H9 (cell line): ENCODE data around the gene SLPI. TPM values are rescaled to one million over a fixed set of nuclear protein-coding genes. Genes with fewer than 3 reads are reported as not detected.

Source experiments
- DNase-seq: peaks from one replicate; pipeline ENCODE4 v3.0.0-alpha.2; 2017
- H2AFZ ChIP-seq: one replicate; pipeline ENCODE4 v1.6.1; 2013; ENCODE audit warnings: mild to moderate bottlenecking, low read length, control low read depth, moderate library complexity
- H2AK5ac ChIP-seq: 2 replicates; pipeline ENCODE4 v1.6.1; 2013; ENCODE audit warnings: low read length, control low read depth, mixed read lengths; ENCODE audit not compliant: insufficient read length
- H2BK120ac ChIP-seq: one replicate; pipeline ENCODE4 v1.6.1; 2013; ENCODE audit warnings: low read depth, mild to moderate bottlenecking, low read length, control low read depth, inconsistent platforms; ENCODE audit not compliant: poor library complexity, severe bottlenecking
- H2BK12ac ChIP-seq: 2 replicates; pipeline ENCODE4 v1.6.1; 2013; ENCODE audit warnings: low read length, control low read depth, mixed read lengths, low read depth; ENCODE audit not compliant: insufficient read length
- H2BK15ac ChIP-seq: 2 replicates; pipeline ENCODE4 v1.6.1; 2013; ENCODE audit warnings: low read depth, low read length, control low read depth
- H2BK20ac ChIP-seq: one replicate; pipeline ENCODE4 v1.6.1; 2013; ENCODE audit warnings: low read depth, mild to moderate bottlenecking, low read length, control low read depth, inconsistent platforms; ENCODE audit not compliant: poor library complexity, severe bottlenecking
- H2BK5ac ChIP-seq: 2 replicates; pipeline ENCODE4 v1.6.1; 2013; ENCODE audit warnings: low read length, control low read depth, mixed read lengths; ENCODE audit not compliant: insufficient read length
- H3K14ac ChIP-seq: 2 replicates; pipeline ENCODE4 v1.6.1; 2013; ENCODE audit warnings: low read length, control low read depth; ENCODE audit not compliant: insufficient read depth
- H3K18ac ChIP-seq: 2 replicates; pipeline ENCODE4 v1.6.1; 2013; ENCODE audit warnings: low read depth, mild to moderate bottlenecking, mixed read lengths, low read length, control low read depth; ENCODE audit not compliant: insufficient read length
- H3K23ac ChIP-seq: 2 replicates; pipeline ENCODE4 v1.6.1; 2013; ENCODE audit warnings: low read length, control low read depth, mixed read lengths, low read depth; ENCODE audit not compliant: insufficient read length
- H3K23me2 ChIP-seq: 2 replicates; pipeline ENCODE4 v1.6.1; 2013; ENCODE audit warnings: low read depth, mild to moderate bottlenecking, mixed read lengths, low read length, control low read depth; ENCODE audit not compliant: insufficient read length, poor library complexity, severe bottlenecking
- H3K27ac ChIP-seq: 2 replicates; pipeline ENCODE4 v1.5.1; 2013; ENCODE audit warnings: low read length, control low read depth, mixed read lengths, low read depth; ENCODE audit not compliant: insufficient read length
- H3K27me3 ChIP-seq: 2 replicates; pipeline ENCODE4 v1.6.1; 2013; ENCODE audit warnings: low read length, control low read depth, inconsistent platforms; ENCODE audit not compliant: insufficient read depth
- H3K4ac ChIP-seq: 2 replicates; pipeline ENCODE4 v1.6.1; 2013; ENCODE audit warnings: low read depth, mild to moderate bottlenecking, control low read depth, inconsistent platforms, low read length, moderate library complexity
- H3K4me1 ChIP-seq: 2 replicates; pipeline ENCODE4 v1.6.1; 2013; ENCODE audit warnings: low read length, control low read depth, inconsistent platforms; ENCODE audit not compliant: insufficient read depth
- H3K4me2 ChIP-seq: 2 replicates; pipeline ENCODE4 v1.6.1; 2013; ENCODE audit warnings: low read length, control low read depth, mixed read lengths; ENCODE audit not compliant: insufficient read length, insufficient read depth
- H3K56ac ChIP-seq: 2 replicates; pipeline ENCODE4 v1.6.1; 2013; ENCODE audit warnings: low read depth, mild to moderate bottlenecking, mixed read lengths, low read length, control low read depth; ENCODE audit not compliant: insufficient read length
- H3K79me1 ChIP-seq: 2 replicates; pipeline ENCODE4 v1.6.1; 2013; ENCODE audit warnings: low read depth, mild to moderate bottlenecking, moderate library complexity, low read length, control low read depth, inconsistent platforms; ENCODE audit not compliant: insufficient read depth, poor library complexity, severe bottlenecking
- H3K79me2 ChIP-seq: 2 replicates; pipeline ENCODE4 v1.6.1; 2013; ENCODE audit warnings: low read length, control low read depth, inconsistent platforms; ENCODE audit not compliant: insufficient read depth
- H3K9ac ChIP-seq: 2 replicates; pipeline ENCODE4 v1.6.1; 2013; ENCODE audit warnings: low read length, control low read depth, mixed read lengths; ENCODE audit not compliant: insufficient read length; ENCODE audit errors: extremely low read depth
- H3K9me3 ChIP-seq: one replicate; pipeline ENCODE4 v1.6.1; 2013; ENCODE audit warnings: low read depth, low read length, inconsistent platforms; ENCODE audit not compliant: control insufficient read depth
- H3T11ph ChIP-seq: one replicate; pipeline ENCODE4 v1.6.1; 2013; ENCODE audit warnings: mild to moderate bottlenecking, low read length, control low read depth, inconsistent platforms
- H4K20me1 ChIP-seq: one replicate; pipeline ENCODE4 v1.6.1; 2013; ENCODE audit not compliant: control insufficient read depth, insufficient read length, insufficient read depth
- H4K5ac ChIP-seq: 2 replicates; pipeline ENCODE4 v1.6.1; 2013; ENCODE audit warnings: low read depth, mild to moderate bottlenecking, mixed read lengths, low read length, control low read depth; ENCODE audit not compliant: insufficient read length
- H4K8ac ChIP-seq: replicated peaks from 2 replicates; pipeline ENCODE4 v1.6.1; 2013; ENCODE audit warnings: low read length, control low read depth, mixed read lengths, low read depth; ENCODE audit not compliant: insufficient read length
- H4K91ac ChIP-seq: 2 replicates; pipeline ENCODE4 v1.6.1; 2013; ENCODE audit warnings: low read depth, mild to moderate bottlenecking, moderate library complexity, mixed read lengths, low read length, control low read depth; ENCODE audit not compliant: insufficient read length
- H3K27ac Mint-ChIP-seq, 3 experiments: 2 replicates in 2 of 3; 3 replicates in 1 of 3; pipeline ENCODE4 v1.8.0; 2020 to 2021; ENCODE audit warnings: mixed read lengths in 3 of 3, mild to moderate bottlenecking in 1 of 3, moderate library complexity in 1 of 3
- H3K27me3 Mint-ChIP-seq: 2 replicates; pipeline ENCODE4 v1.8.0; 2021; ENCODE audit warnings: low read depth, mild to moderate bottlenecking, moderate library complexity, mixed read lengths
- H3K36me3 Mint-ChIP-seq, 3 experiments: 2 replicates in 2 of 3; 3 replicates in 1 of 3; pipeline ENCODE4 v1.8.0; 2020 to 2021; ENCODE audit warnings: low read depth in 3 of 3, mixed read lengths in 3 of 3; ENCODE audit not compliant: insufficient read depth in 1 of 3
- H3K4me1 Mint-ChIP-seq, 2 experiments: 2 replicates each; pipeline ENCODE4 v1.8.0; 2020; ENCODE audit warnings: mixed read lengths in 2 of 2
- H3K4me3 Mint-ChIP-seq, 2 experiments: 2 replicates in 1 of 2; 3 replicates in 1 of 2; pipeline ENCODE4 v1.8.0; 2020 to 2021; ENCODE audit warnings: mild to moderate bottlenecking in 2 of 2, mixed read lengths in 2 of 2, moderate library complexity in 1 of 2
- H3K9me3 Mint-ChIP-seq, 2 experiments: 2 replicates in 1 of 2; 3 replicates in 1 of 2; pipeline ENCODE4 v1.8.0; 2020; ENCODE audit warnings: mild to moderate bottlenecking in 2 of 2, mixed read lengths in 2 of 2, moderate library complexity in 1 of 2
- WGBS: extraction: QIAGEN DNeasy Blood & Tissue Kit; methylation state at CpG from one replicate; pipeline ENCODE4 v1.1.7; 2013; ENCODE audit warnings: missing lambda C conversion rate, low lambda C conversion rate, mixed read lengths; ENCODE audit not compliant: insufficient read length; ENCODE audit errors: extremely low coverage; 5-methylcytosine and 5-hydroxymethylcytosine counted together
- total RNA-seq: library from RNA; stranded (reverse); gene quantifications from 2 replicates; pipeline ENCODE4 v1.2.1, GENCODE V29; 2021
- TF ChIP-seq, protein P1 (sequence below): fragments of 200-600 bp; sonication (generic); conservative IDR thresholded peaks from 3 replicates; pipeline ENCODE4 v1.8.0; 2021; ENCODE audit warnings: antibody characterized with exemption, mild to moderate bottlenecking

SLPI gene
- total RNA-seq, 1 experiment from 2014 or later: not detected

DNA sequence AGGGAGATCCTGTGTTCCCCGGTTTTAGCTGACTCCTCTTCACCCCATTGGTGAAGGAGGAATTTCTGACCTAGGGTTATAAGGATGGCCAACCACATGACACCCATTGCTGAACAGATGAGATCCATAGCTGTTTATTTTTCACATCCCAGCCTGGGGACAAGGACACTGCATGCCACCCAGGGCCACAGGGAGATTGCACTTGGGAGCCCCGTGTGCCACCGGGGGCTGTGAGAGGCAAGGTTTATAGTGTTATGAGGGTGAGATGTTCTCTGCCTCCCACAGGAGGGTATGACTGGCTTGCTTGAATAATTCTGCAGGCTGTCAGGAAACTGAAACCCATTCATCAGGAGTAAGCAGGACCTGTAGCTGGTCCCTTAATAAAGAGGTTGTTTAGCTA is 14.7 kb upstream of the SLPI start:
- Histone ChIP-seq H3K14ac (no peak overlapping the region), H3K9ac (no peak overlapping the region), H2BK15ac (no peak overlapping the region), H3K9me3 (no peaks in the 10 kb centered on the region), H4K8ac (no peak overlapping the region), H3K4ac (no peak overlapping the region), H2BK120ac (no peak overlapping the region), H4K20me1 (no peaks in the 10 kb centered on the region), H4K91ac (no peak overlapping the region), H2AK5ac (no peak overlapping the region), H2AFZ (no peak overlapping the region), H2BK20ac (no peak overlapping the region), H3K4me2 (no peak overlapping the region), H3K56ac (no peak overlapping the region), H3K4me1 (0 out of 2 replicates have a peak, but pooled peaks cover 6% of the 10 kb centered on the region), H3K18ac (no peak overlapping the region), H4K5ac (no peak overlapping the region), H3T11ph (no peak overlapping the region), H2BK5ac (no peak overlapping the region), H3K27me3 (no peaks in the 10 kb centered on the region), H3K23ac (no peak overlapping the region), H3K79me1 (no peaks in the 10 kb centered on the region), H3K23me2 (no peaks in the 10 kb centered on the region), H2BK12ac (no peak overlapping the region), H3K79me2 (no peaks in the 10 kb centered on the region), H3K27ac (no peak overlapping the region)
- Mint-ChIP-seq H3K9me3 (no peaks in the 10 kb centered on the region), H3K4me1 (peaks cover 15 to 17% of the 10 kb centered on the region in 2 experiments), H3K36me3 (no peaks in the 10 kb centered on the region), H3K27me3 (peaks cover 15% of the 10 kb centered on the region), H3K27ac (no peak overlapping the region), H3K4me3 (no peak overlapping the region)
- DNase-seq: no peak
- TF ChIP-seq, protein P1, sequence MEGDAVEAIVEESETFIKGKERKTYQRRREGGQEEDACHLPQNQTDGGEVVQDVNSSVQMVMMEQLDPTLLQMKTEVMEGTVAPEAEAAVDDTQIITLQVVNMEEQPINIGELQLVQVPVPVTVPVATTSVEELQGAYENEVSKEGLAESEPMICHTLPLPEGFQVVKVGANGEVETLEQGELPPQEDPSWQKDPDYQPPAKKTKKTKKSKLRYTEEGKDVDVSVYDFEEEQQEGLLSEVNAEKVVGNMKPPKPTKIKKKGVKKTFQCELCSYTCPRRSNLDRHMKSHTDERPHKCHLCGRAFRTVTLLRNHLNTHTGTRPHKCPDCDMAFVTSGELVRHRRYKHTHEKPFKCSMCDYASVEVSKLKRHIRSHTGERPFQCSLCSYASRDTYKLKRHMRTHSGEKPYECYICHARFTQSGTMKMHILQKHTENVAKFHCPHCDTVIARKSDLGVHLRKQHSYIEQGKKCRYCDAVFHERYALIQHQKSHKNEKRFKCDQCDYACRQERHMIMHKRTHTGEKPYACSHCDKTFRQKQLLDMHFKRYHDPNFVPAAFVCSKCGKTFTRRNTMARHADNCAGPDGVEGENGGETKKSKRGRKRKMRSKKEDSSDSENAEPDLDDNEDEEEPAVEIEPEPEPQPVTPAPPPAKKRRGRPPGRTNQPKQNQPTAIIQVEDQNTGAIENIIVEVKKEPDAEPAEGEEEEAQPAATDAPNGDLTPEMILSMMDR: no peak
- WGBS: no CpG with 5 or more reads among the region's 3 CpGs
